ENCODE data around the gene PMEL. TPM values are rescaled to one million over a fixed set of nuclear protein-coding genes. Genes with fewer than 3 reads are reported as not detected.
"Not testable (repeated sequence)": the region's sequence is repeated elsewhere in the genome, so short reads cannot be mapped to it uniquely, and the experiment has no call there.

PMEL gene
- total RNA-seq, 4 donors from 2014 or later, result 0.26 to 3.6 (median 2.9) TPM; not detected in 1

DNA sequence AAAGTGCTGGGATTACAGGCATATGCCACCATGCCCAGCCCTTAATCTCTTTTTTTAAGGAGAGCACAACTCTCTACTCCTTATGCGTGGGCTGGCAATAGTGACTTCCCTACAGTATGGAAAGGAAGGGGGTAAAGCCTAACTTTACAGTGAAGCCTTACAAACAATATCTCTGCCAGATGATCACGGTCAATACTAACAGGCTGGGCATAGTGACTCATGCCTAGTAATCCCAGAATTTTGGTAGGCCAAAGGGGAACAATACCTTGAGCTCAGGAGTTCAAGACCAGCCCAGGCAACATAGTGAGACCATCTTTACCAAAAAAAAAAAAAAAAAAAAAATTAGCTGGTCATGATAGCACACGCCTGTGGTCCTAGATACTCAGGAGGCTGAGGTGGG, 43.7 kb downstream of the PMEL start:
- Histone ChIP-seq H3K4me3 (no peak overlapping the region), H3K9me3 (no peaks in the 10 kb centered on the region), H3K36me3 (no peaks in the 10 kb centered on the region), H3K4me1 (peaks cover 0 to 9% of the 10 kb centered on the region in 2 donors), H3K27ac (no peak overlapping the region), H3K27me3 (no peaks in the 10 kb centered on the region)
- TF ChIP-seq CTCF (IDR thresholded peaks at IDR 0.05) (no peak), POLR2A (IDR thresholded peaks at IDR 0.05) (no peak)
- intact Hi-C loops (cut with DNase I; ENCODE audit: low total_unique reads), result no loop called here
- DNase-seq, result no peak

DNA sequence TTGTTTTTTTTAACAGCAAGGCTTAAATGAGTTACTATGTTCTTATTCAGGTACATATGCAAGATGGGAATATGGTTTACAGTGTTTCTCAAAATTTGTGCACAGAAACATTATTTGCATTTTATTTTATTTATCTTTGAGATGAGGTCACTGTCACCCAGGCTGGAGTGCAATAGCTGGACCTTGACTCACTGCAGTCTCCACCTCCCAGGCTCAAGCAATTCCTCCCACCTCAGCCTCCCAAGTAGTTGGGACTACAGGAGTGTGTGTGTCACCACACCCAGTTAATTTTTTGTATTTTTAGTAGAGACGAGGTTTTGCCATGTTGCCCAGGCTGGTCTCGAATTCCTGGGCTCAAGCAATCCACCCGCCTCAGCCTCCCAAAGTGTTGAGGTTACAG, 46.8 kb downstream of the PMEL start:
- H3K27ac ChIP-seq; H3K9me3 ChIP-seq; H3K36me3 ChIP-seq; H3K4me3 ChIP-seq; H3K4me1 ChIP-seq; DNase-seq; intact Hi-C loops (cut with DNase I; ENCODE audit: low total_unique reads); H3K27me3 ChIP-seq: not testable (repeated sequence)

DNA sequence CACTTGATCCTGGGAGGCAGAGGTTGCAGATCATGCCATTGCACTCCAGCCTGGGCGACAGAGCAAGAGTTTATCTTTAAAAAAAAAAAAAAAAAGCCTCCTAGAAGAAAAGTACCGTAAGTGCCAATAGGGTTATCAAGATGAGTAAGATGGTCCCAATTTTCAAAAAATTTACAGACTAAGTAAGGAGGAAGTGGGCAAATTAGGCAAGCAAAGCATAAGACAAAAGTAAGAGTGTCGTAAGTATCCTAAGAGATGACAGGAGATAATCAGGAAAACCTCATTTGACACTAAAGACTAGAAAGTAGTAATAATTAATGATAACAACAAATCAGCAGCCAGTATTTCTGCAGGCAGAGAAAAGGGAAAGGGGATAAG, 50.4 kb downstream of the PMEL start:
- Histone ChIP-seq H3K4me1 (no peaks in the 10 kb centered on the region), H3K27ac (no peak overlapping the region), H3K27me3 (no peaks in the 10 kb centered on the region), H3K4me3 (no peak overlapping the region), H3K36me3 (no peaks in the 10 kb centered on the region), H3K9me3 (no peaks in the 10 kb centered on the region)
- no peak for DNase-seq
- TF ChIP-seq CTCF (IDR thresholded peaks at IDR 0.05) (no peak), POLR2A (IDR thresholded peaks at IDR 0.05) (no peak)
- intact Hi-C loops (cut with DNase I; ENCODE audit: low total_unique reads), result no loop called here

- Histone ChIP-seq H3K27ac (no peak overlapping the region), H3K36me3 (no peaks in the 10 kb centered on the region), H3K4me3 (no peak overlapping the region), H3K4me1 (no peaks in the 10 kb centered on the region), H3K9me3 (no peaks in the 10 kb centered on the region), H3K27me3 (no peaks in the 10 kb centered on the region)
- TF ChIP-seq POLR2A (IDR thresholded peaks at IDR 0.05), result no peak
- TF ChIP-seq CTCF (IDR thresholded peaks at IDR 0.05), result no peak
- DNase-seq, result no peak
- intact Hi-C loops (cut with DNase I; ENCODE audit: low total_unique reads), result no loop called here
Observed at GRCh38 chr12:55912908-55913307, 52.9 kb downstream of the PMEL start.

DNA sequence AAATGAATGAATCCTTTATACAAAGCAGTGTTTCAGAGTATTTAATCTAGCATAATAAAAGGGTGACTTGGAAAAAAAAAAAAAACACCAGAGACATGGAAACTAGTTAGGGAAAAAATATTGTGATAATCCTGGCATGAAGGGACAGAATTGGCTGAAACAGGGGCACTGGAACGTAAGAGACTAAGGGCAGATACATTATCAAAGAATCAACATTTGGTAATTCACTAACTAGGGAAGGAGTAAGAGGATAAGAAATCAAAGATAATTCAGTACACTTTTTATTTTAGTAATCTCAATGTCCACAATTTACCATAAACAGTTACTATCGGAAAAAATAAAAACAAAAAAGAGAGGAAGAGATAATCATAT, 56.3 kb downstream of the PMEL start:
- no peak overlapping the region for H3K27ac ChIP-seq
- no peak for DNase-seq
- H3K36me3 ChIP-seq, result no peaks in the 10 kb centered on the region
- intact Hi-C loops (cut with DNase I; ENCODE audit: low total_unique reads), result no loop called here
- no peaks in the 10 kb centered on the region for H3K9me3 ChIP-seq
- H3K27me3 ChIP-seq, result no peaks in the 10 kb centered on the region
- H3K4me1 ChIP-seq, result no peaks in the 10 kb centered on the region
- no peak overlapping the region for H3K4me3 ChIP-seq
- TF ChIP-seq POLR2A (IDR thresholded peaks at IDR 0.05) (no peak), CTCF (IDR thresholded peaks at IDR 0.05) (no peak)

- H3K9me3 ChIP-seq, result no peaks in the 10 kb centered on the region
- TF ChIP-seq CTCF (IDR thresholded peaks at IDR 0.05), result no peak
- H3K4me3 ChIP-seq, result no peak overlapping the region
- no peak for DNase-seq
- H3K27ac ChIP-seq, result no peak overlapping the region
- no peaks in the 10 kb centered on the region for H3K4me1 ChIP-seq
- no peaks in the 10 kb centered on the region for H3K36me3 ChIP-seq
- intact Hi-C loops (cut with DNase I; ENCODE audit: low total_unique reads), result no loop called here
- no peaks in the 10 kb centered on the region for H3K27me3 ChIP-seq
Observed at GRCh38 chr12:55908726-55909512, 56.9 kb downstream of the PMEL start.
